ENCODE data around the gene FLNC.

FLNC gene

GRCh38 chr7:128878226-128879105 lies 48.3 kb downstream of the FLNC start:
- in situ Hi-C loops (cut with MboI; ENCODE audit: low sequenced_read_pairs) = no loop called here

GRCh38 chr7:128879461-128879938 lies 49.3 kb downstream of the FLNC start:
- in situ Hi-C loops (cut with MboI; ENCODE audit: low sequenced_read_pairs) = no loop called here

- in situ Hi-C loops (cut with MboI; ENCODE audit: low sequenced_read_pairs) = no loop called here
Measured at GRCh38 chr7:128879939-128880746, 49.9 kb downstream of the FLNC start.

GRCh38 chr7:128880791-128881457 lies 50.7 kb downstream of the FLNC start:
- in situ Hi-C loops (cut with MboI; ENCODE audit: low sequenced_read_pairs) = no loop called here

GRCh38 chr7:128881458-128882125 lies 51.4 kb downstream of the FLNC start:
- in situ Hi-C loops (cut with MboI; ENCODE audit: low sequenced_read_pairs) = no loop called here

GRCh38 chr7:128882134-128882533 lies 51.9 kb downstream of the FLNC start:
- in situ Hi-C loops (cut with MboI; ENCODE audit: low sequenced_read_pairs) = no loop called here

- in situ Hi-C loops (cut with MboI; ENCODE audit: low sequenced_read_pairs) = no loop called here
Measured at GRCh38 chr7:128883622-128884448, 53.6 kb downstream of the FLNC start.

GRCh38 chr7:128884561-128885369 lies 54.6 kb downstream of the FLNC start:
- in situ Hi-C loops (cut with MboI; ENCODE audit: low sequenced_read_pairs) = no loop called here

DNA sequence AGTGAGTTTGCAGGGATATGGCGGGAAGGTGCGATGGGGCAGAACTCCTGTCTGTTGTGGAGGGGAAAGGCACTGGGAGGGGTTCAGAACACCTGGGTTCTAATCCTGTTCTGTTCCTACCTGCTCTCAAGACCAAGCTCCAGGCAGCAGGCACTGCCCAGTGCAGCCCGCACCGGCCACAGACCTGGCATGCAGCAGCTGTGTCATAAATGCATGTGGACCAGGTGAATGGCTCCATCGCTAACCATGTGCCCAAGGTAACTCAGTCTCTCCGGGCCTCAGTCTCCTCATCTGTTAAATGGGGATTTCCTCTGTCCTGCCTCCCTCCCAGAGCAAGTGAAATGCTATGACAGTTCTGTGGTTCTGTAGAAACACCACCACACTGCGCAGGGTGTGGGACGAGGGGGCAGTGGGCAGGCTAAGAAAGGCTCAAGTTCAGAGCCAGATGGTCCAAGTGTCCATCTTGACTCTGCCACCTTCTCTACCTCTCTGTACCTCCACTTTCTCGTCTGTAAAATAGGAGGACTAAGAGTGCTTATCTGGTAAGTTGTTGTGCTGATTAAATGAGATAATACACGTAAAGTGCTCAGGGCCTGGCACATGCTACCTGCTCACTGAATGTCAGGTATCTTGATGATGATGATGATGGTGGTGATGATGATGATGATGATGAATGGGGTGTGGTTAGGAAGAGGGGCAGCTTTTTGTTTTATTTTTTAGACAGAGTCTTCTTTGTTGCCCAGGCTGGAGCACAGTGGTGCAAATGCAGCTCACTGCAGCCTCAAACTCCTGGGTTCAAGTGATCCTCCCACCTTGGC lies 55.4 kb downstream of the FLNC start:
- in situ Hi-C loops (cut with MboI; ENCODE audit: low sequenced_read_pairs) = no loop called here

DNA sequence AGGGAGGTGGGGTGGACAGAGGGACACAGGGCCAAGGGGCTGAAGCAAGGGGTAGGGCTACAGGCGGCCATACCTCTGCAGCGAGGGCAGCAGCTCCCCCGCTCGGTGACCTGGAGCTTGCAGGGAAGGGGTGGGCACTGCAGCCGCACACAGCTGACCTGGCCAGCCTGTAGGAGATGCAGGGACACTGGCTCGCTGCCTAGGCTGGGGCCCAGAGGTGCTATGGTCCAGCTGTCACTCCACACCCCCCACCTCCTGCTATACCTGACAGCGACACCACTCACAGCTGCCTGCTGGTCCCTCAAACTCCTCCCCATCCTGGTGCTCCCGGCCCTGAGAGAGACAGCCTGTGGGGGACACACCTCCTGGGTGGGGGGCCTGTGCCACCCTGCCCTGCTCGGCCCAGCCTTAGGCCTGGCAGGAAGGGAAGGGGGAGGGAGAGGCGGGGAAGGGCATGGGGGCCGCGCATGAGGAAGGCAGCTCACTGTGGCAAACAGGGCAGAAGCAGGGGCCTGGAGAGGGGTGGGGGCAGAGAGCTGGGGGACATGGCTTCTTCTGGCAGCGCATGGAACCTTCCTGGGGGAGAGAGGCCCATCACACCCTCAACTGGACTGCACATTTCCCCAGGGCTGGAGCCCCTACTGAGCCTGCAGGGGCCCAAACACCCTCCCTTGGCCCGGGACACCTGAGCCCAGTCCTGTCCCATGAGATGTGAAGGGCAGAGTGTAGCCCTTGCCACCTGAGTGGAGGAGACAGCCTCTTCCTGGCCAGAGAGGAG lies 56.4 kb downstream of the FLNC start:
- in situ Hi-C loops (cut with MboI; ENCODE audit: low sequenced_read_pairs) = no loop called here

- in situ Hi-C loops (cut with MboI; ENCODE audit: low sequenced_read_pairs) = no loop called here
Measured at GRCh38 chr7:128887169-128888038, 57.2 kb downstream of the FLNC start.

DNA sequence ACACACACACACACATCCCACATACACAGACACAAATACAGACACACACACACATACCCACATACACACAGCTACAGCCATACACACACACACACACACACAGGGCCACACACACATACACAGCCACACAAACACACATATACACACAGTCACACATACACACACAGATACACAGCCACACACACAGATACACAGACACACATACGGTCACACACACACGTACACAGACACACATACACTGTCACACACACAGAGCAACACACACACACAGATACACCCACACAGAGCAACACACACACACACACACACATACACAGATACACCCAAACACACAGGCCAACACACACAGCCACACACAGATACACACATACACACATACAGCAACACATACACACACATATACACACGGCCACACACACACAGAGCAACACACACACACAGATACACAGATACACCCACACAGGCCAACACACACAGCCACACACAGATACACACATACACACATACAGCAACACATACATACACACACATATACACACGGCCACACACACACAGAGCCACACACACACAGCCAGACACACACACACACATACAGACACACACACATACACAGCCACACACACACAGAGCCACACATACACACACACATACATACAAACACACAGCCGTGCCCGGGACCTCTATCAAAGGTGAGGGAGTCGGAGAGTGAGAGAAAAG lies 58.0 kb downstream of the FLNC start:
- in situ Hi-C loops (cut with MboI; ENCODE audit: low sequenced_read_pairs) = no loop called here

DNA sequence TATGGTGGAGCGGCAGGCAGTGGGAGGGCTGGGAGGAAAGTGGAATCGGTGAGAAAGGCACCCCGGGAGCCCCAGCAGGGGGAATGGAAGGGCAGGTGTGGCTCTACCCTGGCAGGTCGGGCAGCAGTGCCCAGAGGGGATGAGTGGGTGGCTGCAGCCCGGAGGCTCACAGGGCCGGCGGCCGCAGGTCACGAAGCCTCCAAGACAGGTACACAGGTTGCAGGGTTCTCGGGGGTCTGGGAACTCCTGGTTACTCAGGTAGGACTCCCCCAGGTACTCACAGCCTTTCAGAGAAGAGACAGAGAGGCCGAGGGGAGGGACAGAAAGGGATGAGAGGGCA lies 58.5 kb downstream of the FLNC start:
- in situ Hi-C loops (cut with MboI; ENCODE audit: low sequenced_read_pairs) = no loop called here

GRCh38 chr7:128889121-128889520 lies 58.9 kb downstream of the FLNC start:
- in situ Hi-C loops (cut with MboI; ENCODE audit: low sequenced_read_pairs) = no loop called here

- in situ Hi-C loops (cut with MboI; ENCODE audit: low sequenced_read_pairs) = no loop called here
Measured at GRCh38 chr7:128890306-128891109, 60.3 kb downstream of the FLNC start.

Measured in HL-60/S4 treated with phorbol 12-myristate 13-acetate at 8.2 ng/mL for 4 days and 3 days (cell line).